GM18517 (cell line): ENCODE measurements around the gene PDCL3.
A peak's percentile ranks its signal among the peaks of the same experiment; 100 is the strongest.

ENCODE experiments used
- ATAC-seq: cut with Tn5 transposase; IDR thresholded peaks from one replicate; pipeline ENCODE4 v1.9.1; 2021; ENCODE audit warnings: mild to moderate bottlenecking, moderate library complexity; ENCODE audit not compliant: unreplicated experiment

The PDCL3 gene

GRCh38 chr2:100560216-100560830 lies 2.5 kb upstream of the PDCL3 start:
- no peak for ATAC-seq

GRCh38 chr2:100561191-100561590 lies 1.6 kb upstream of the PDCL3 start:
- no peak for ATAC-seq

- ATAC-seq = peak; percentile 13
Observed at GRCh38 chr2:100563407-100564247, 834 bp downstream of the PDCL3 start.

- ATAC-seq = no peak
Observed at GRCh38 chr2:100568989-100569388, 6.2 kb downstream of the PDCL3 start.

- no peak for ATAC-seq
Observed at GRCh38 chr2:100571668-100572067, 8.9 kb downstream of the PDCL3 start.

DNA sequence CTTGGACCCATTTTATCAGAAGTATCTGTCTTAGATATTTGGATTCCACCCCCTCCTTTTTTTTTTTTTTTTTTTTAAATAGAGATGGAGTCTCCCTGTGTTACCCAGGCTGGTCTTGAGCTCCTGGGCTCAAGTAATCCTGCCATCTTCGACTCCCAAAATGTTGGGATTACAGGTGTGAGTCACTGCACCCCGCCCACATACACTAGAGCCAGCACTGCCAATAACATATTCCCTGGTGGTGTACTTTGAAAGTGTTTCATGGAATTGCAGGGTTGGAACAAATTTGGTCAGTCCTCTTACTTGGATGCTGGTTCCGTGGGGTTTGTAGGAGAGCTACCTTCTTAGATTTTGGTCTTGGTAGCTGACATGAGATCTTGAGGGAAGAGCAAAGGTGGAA lies 15.0 kb downstream of the PDCL3 start:
- ATAC-seq = no peak

GRCh38 chr2:100580367-100581276 lies 17.8 kb downstream of the PDCL3 start:
- ATAC-seq = peak; percentile 57

- ATAC-seq = no peak
Observed at GRCh38 chr2:100581277-100581612, 18.5 kb downstream of the PDCL3 start.

DNA sequence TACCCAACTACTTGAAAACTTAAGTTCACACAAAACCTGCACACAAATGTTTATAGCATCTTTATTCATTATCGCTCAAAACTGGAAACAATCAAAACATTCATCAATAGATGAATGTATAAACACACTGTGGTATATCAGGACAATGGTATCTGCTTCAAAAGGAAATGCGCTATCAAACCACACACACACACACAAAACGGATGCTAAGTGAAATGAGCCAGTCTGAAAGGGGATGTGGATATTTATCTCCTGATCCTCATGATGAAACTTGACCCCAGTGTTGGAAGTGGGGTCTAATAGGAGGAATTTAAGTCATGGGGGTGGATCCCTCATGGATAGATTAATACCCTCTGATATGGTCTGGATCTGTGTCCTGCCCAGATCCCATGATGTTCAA lies 22.0 kb downstream of the PDCL3 start:
- no peak for ATAC-seq

GRCh38 chr2:100588071-100588786 lies 25.4 kb downstream of the PDCL3 start:
- no peak for ATAC-seq

GRCh38 chr2:100589527-100589926 lies 26.7 kb downstream of the PDCL3 start:
- no peak for ATAC-seq

- ATAC-seq = no peak
Observed at GRCh38 chr2:100592226-100592625, 29.4 kb downstream of the PDCL3 start.

- no peak for ATAC-seq
Observed at GRCh38 chr2:100596465-100596864, 33.7 kb downstream of the PDCL3 start.

DNA sequence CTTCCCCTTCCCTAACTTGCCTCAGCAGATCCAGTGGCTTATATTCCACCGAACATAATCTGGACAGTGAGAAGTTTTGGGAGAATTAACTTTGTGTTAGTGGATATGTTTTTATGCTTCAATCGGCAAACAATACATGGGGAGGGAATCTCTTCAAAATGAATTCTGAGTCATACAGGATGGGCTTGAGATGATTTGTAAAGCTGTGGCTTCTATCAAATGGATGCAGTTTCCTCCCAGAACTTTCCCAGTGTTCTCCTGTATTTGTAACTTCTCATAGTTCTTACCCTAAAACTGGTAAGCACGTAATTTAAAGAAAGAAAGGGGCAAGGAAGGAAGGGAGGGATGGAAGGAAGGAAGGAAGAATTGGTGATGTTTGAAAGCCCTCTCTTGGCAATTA lies 36.8 kb downstream of the PDCL3 start:
- no peak for ATAC-seq

DNA sequence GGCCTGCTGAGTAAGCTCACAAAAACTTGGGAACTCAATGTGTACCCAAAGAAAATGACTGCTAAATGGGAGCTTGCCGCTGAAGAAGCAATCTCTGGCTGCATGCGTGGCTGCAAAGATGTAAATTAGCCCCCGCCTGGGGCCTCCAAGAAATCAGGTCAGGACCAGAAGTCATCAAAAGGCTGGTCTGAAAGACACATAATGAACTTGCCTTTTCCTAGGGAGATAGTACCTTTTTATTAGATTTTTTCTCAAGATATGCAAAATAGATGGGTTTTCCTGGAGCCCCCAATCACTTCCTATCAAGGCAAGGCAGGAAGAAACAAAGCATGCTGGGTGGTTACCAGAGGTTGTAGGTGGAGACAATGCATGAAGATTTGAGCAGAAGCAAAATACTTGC lies 38.9 kb downstream of the PDCL3 start:
- no peak for ATAC-seq

DNA sequence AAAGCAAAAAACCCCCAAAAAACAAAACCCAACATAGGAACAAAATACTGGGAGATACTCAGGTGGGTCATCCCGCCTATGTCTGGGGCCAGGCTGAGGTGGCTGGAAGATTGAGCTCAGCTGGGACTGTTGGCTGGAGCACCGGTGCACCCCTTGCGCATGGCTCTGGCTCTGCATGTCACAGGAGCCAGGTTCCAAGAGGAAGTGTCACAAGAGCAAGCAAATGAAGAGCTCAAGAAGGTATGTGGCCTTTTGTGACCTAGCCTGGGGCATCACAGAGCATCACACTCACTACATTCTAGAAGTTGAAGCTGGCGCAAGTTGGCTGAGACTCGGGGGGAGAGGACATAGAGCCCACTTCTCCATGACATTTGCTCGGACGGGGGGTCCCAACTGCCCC lies 40.6 kb downstream of the PDCL3 start:
- no peak for ATAC-seq

DNA sequence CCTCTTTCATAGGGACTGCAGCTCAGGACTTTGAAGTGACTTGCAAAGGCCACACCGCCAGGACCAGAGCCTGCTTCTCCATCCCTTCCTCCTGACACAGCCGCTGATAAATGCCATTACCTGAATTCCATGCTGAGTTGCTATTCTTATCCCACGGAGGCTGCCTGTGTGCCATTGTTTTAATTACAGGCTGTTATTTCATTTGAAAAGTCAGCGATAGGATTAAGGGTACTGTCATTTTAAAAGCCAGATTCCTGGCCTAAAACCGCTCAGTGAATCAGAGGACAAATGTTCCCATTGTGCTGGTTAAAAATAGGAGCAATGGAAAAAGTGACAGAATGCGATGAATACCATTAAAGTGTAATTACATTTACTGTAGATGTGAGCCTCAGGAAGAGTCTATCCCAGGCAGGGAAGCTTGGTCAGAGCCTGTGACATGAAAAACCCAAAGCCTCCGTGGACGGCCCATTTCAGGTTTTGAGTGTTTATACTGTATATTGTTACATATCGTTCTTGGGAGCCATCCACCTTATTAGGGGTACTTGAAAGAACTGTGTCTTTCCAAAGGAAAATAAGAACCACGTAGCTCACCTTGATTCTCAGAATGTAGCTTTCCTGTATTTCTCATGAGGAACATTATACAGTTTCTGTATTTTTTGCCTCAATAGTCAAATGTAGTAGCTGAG lies 41.3 kb downstream of the PDCL3 start:
- ATAC-seq = no peak

- ATAC-seq = no peak
Observed at GRCh38 chr2:100606332-100606725, 43.5 kb downstream of the PDCL3 start.

- ATAC-seq = no peak
Observed at GRCh38 chr2:100606726-100607343, 44.0 kb downstream of the PDCL3 start.

GRCh38 chr2:100610381-100610831 lies 47.6 kb downstream of the PDCL3 start:
- ATAC-seq = no peak
